Lung (tissue), 12 donors: ENCODE measurements around the gene RTP5. TPM values are rescaled to one million over a fixed set of nuclear protein-coding genes. Genes with fewer than 3 reads are reported as not detected.

Experiments
- ATAC-seq: fragments of 200-7000 bp; cut with Tn5 transposase; one replicate; pipeline ENCODE4 v1.9.1; 2020; ENCODE audit warnings: moderate number of reproducible peaks; ENCODE audit not compliant: insufficient read depth, low FRiP score
- DNase-seq, 3 donors: peaks; one replicate each; pipeline ENCODE4 v3.0.0-alpha.2; 2013 to 2017
- H3K27ac ChIP-seq, 2 donors: one replicate each; pipeline ENCODE4 v1.5.1; 2013; ENCODE audit warnings: mild to moderate bottlenecking in 2 of 2, moderate library complexity in 2 of 2, control low read depth in 1 of 2, inconsistent platforms in 1 of 2, low read depth in 1 of 2, low read length in 1 of 2
- H3K27me3 ChIP-seq, 3 donors: one replicate each; pipeline ENCODE4 v1.5.1; 2013; ENCODE audit warnings: low read length in 2 of 3; ENCODE audit not compliant: control insufficient read depth in 3 of 3, insufficient read depth in 3 of 3
- H3K36me3 ChIP-seq, 4 donors: one replicate each; pipeline ENCODE4 v1.5.1; 2013; ENCODE audit warnings: low read length in 4 of 4, mild to moderate bottlenecking in 1 of 4, moderate library complexity in 1 of 4; ENCODE audit not compliant: control insufficient read depth in 4 of 4, insufficient read depth in 4 of 4
- H3K4me1 ChIP-seq, 5 donors: one replicate each; pipeline ENCODE4 v1.5.1; 2013; ENCODE audit warnings: low read length in 5 of 5, mild to moderate bottlenecking in 2 of 5, moderate library complexity in 1 of 5; ENCODE audit not compliant: control insufficient read depth in 5 of 5, insufficient read depth in 5 of 5
- H3K4me3 ChIP-seq: one replicate; pipeline ENCODE4 v1.5.1; 2013; ENCODE audit warnings: mild to moderate bottlenecking, control low read depth, moderate library complexity
- H3K9ac ChIP-seq, 2 donors: one replicate each; pipeline ENCODE4 v1.5.1; 2013; ENCODE audit warnings: low read length in 2 of 2, control low read depth in 1 of 2; ENCODE audit not compliant: insufficient read depth in 1 of 2
- H3K9me3 ChIP-seq, 4 donors: one replicate each; pipeline ENCODE4 v1.5.1; 2013; ENCODE audit warnings: low read length in 3 of 4, mild to moderate bottlenecking in 1 of 4, moderate library complexity in 1 of 4; ENCODE audit not compliant: control insufficient read depth in 4 of 4, insufficient read depth in 3 of 4
- CTCF ChIP-seq: IDR thresholded peaks from 2 replicates; pipeline ENCODE4 v1.5.1; 2012; ENCODE audit warnings: mild to moderate bottlenecking; ENCODE audit errors: control extremely low read depth, extremely low read depth
- WGBS, 2 donors: extraction: QIAGEN DNeasy Blood & Tissue Kit; methylation state at CpG; one replicate each; pipeline ENCODE4 v1.1.7; 2013; 5-methylcytosine and 5-hydroxymethylcytosine counted together
- polyA plus RNA-seq, 2 donors: library from polyadenylated mRNA; stranded (reverse); fragments of 200-250 nt; gene quantifications; one replicate each; pipeline ENCODE4 v1.2.1, GENCODE V29; 2013
- total RNA-seq, 2 donors: library from RNA; depleted of rRNA in 1 of 2; stranded (reverse); fragments of >200 nt in 1 of 2; gene quantifications; one replicate each; pipeline ENCODE4 v1.2.1, GENCODE V29; 2014 to 2021
- donor health status: control.
- donor health status: control.
- donor health status: Bipolar disorder and iron deficiency.
- donor health status: healthy.
- donor health status: DM: yes; HTN: yes; CAD: no.

Gene RTP5
- total and polyA plus RNA-seq, 4 donors: 0.08 to 0.13 (median 0.09) TPM; not detected in 1

- DNase-seq (no peak), ATAC-seq (no peak)
- H3K9me3 ChIP-seq: peaks cover 0 to 2% (median 0%) of the 10 kb centered on the region in 4 donors
- H3K27me3 ChIP-seq: no peaks in the 10 kb centered on the region
- WGBS, 2 donors: 47 to 64% methylated on average over 5 of the region's 6 CpGs
- H3K9ac ChIP-seq: no peak overlapping the region
- H3K4me1 ChIP-seq: peaks cover 0 to 14% (median 0%) of the 10 kb centered on the region in 5 donors
- no peak overlapping the region for H3K27ac ChIP-seq
- no peaks in the 10 kb centered on the region for H3K36me3 ChIP-seq
- H3K4me3 ChIP-seq: no peak overlapping the region
- TF ChIP-seq CTCF: no peak
These were observed 19.1 kb downstream of the RTP5 start for GRCh38 chr2:241888641-241889040.

- Histone ChIP-seq H3K27me3 (no peaks in the 10 kb centered on the region), H3K4me3 (no peak overlapping the region), H3K9me3 (peaks cover 0 to 2% (median 0%) of the 10 kb centered on the region in 4 donors), H3K27ac (no peak overlapping the region), H3K36me3 (no peaks in the 10 kb centered on the region), H3K9ac (no peak overlapping the region), H3K4me1 (peaks cover 0 to 9% (median 0%) of the 10 kb centered on the region in 5 donors)
- ATAC-seq (no peak), DNase-seq (no peak)
- TF ChIP-seq CTCF: no peak
- 90 to 93% methylated on average over 29 of the region's 29 CpGs for WGBS, 2 donors
These were observed 21.2 kb downstream of the RTP5 start for GRCh38 chr2:241890524-241891235.

GRCh38 chr2:241891315-241891987, 21.9 kb downstream of the RTP5 start:
- peaks cover 0 to 2% (median 0%) of the 10 kb centered on the region in 4 donors for H3K9me3 ChIP-seq
- H3K4me1 ChIP-seq: peaks cover 0 to 7% (median 0%) of the 10 kb centered on the region in 5 donors
- WGBS, 2 donors: 93 to 95% methylated on average over 27 of the region's 27 CpGs
- no peaks in the 10 kb centered on the region for H3K36me3 ChIP-seq
- no peak for TF ChIP-seq CTCF
- no peak overlapping the region for H3K4me3 ChIP-seq
- no peak overlapping the region for H3K27ac ChIP-seq
- ATAC-seq (no peak), DNase-seq (no peak)
- no peak overlapping the region for H3K9ac ChIP-seq
- H3K27me3 ChIP-seq: no peaks in the 10 kb centered on the region
